H1 (cell line): ENCODE data around the gene LYL1. TPM values are rescaled to one million over a fixed set of nuclear protein-coding genes. Genes with fewer than 3 reads are reported as not detected.

Experiments used
- CTCF ChIA-PET: fragments of 300-600 bp; sonication (Branson Sonifier 250); formaldehyde crosslinking; loops from one replicate; lab custom pipeline; 2021; ENCODE audit not compliant: partially characterized antibody; lab: Charles Lee
- POLR2A ChIA-PET: fragments of 300-600 bp; sonication (Branson Sonifier 250); formaldehyde crosslinking; loops from one replicate; lab custom pipeline; 2021; ENCODE audit warnings: inconsistent platforms; ENCODE audit not compliant: partially characterized antibody; lab: Charles Lee
- DNase-seq, 2 experiments: peaks; one replicate each; pipeline versions ENCODE4 v3.0.0 to v3.0.0-alpha.2; 2010 to 2022; ENCODE audit warnings: low spot score in 2 of 2, low read depth in 1 of 2, mixed read lengths in 1 of 2
- FAIRE-seq: peaks from 2 replicates; lab custom pipeline; 2011; peaks lifted over from hg19 to GRCh38; lab: Jason Lieb, UNC
- H2AFZ ChIP-seq: 2 replicates; pipeline ENCODE4 v1.8.1; 2012; ENCODE audit warnings: low read length, inconsistent platforms
- H2AK5ac ChIP-seq: 2 replicates; pipeline ENCODE4 v1.6.1; 2013; ENCODE audit warnings: low read depth, low read length
- H2BK120ac ChIP-seq: replicated peaks from 2 replicates; pipeline ENCODE3; 2013; ENCODE audit warnings: low read depth, low read length, inconsistent platforms
- H2BK12ac ChIP-seq: 2 replicates; pipeline ENCODE4 v1.6.1; 2013; ENCODE audit warnings: low read depth, low read length
- H2BK15ac ChIP-seq: 2 replicates; pipeline ENCODE4 v1.6.1; 2013; ENCODE audit warnings: low read length
- H2BK20ac ChIP-seq: 2 replicates; pipeline ENCODE4 v1.6.1; 2013; ENCODE audit warnings: low read length
- H2BK5ac ChIP-seq: 2 replicates; pipeline ENCODE4 v1.6.1; 2013; ENCODE audit warnings: low read depth, low read length
- H3K14ac ChIP-seq: 2 replicates; pipeline ENCODE4 v1.6.1; 2013; ENCODE audit warnings: inconsistent platforms; ENCODE audit not compliant: insufficient read length
- H3K18ac ChIP-seq: 2 replicates; pipeline ENCODE4 v1.6.1; 2013; ENCODE audit warnings: low read length; ENCODE audit errors: extremely low read depth
- H3K23ac ChIP-seq: 2 replicates; pipeline ENCODE4 v1.6.1; 2013; ENCODE audit warnings: inconsistent platforms; ENCODE audit not compliant: insufficient read length
- H3K23me2 ChIP-seq: 2 replicates; pipeline ENCODE4 v1.6.1; 2013; ENCODE audit warnings: low read depth, low read length
- H3K27ac ChIP-seq: 2 replicates; pipeline ENCODE4 v1.6.1; 2011; ENCODE audit warnings: low read depth, low read length, inconsistent platforms
- H3K27me3 ChIP-seq, 4 experiments: replicated peaks in 1 of 4; 1 replicate in 1 of 4; 2 replicates in 3 of 4; pipeline versions ENCODE4 v1.6.1 to v1.8.1; 2011 to 2013; ENCODE audit warnings: low read length in 3 of 4, mild to moderate bottlenecking in 3 of 4, inconsistent platforms in 2 of 4, mixed read lengths in 2 of 4, moderate library complexity in 1 of 4; ENCODE audit not compliant: control insufficient read depth in 3 of 4, insufficient read depth in 3 of 4; ENCODE audit errors: extremely low read depth in 1 of 4
- H3K36me3 ChIP-seq, 4 experiments: 2 replicates each; pipeline versions ENCODE4 v1.6.1 to v1.8.1; 2011 to 2013; ENCODE audit warnings: mild to moderate bottlenecking in 4 of 4, low read length in 3 of 4, moderate library complexity in 2 of 4, control low read depth in 1 of 4, inconsistent platforms in 1 of 4; ENCODE audit not compliant: insufficient read depth in 4 of 4, control insufficient read depth in 2 of 4
- H3K4ac ChIP-seq: replicated peaks from 2 replicates; pipeline ENCODE3; 2013; ENCODE audit warnings: low read length, low read depth, mixed read lengths, inconsistent platforms; ENCODE audit not compliant: insufficient read length
- H3K4me1 ChIP-seq, 4 experiments: replicated peaks in 1 of 4; 1 replicate in 1 of 4; 2 replicates in 3 of 4; pipeline versions ENCODE4 v1.6.1 to v1.8.1; 2011 to 2013; ENCODE audit warnings: low read length in 3 of 4, inconsistent platforms in 2 of 4, mixed read lengths in 1 of 4; ENCODE audit not compliant: insufficient read depth in 4 of 4, control insufficient read depth in 3 of 4
- H3K4me2 ChIP-seq, 2 experiments: 2 replicates each; pipeline versions ENCODE4 v1.6.1 to v1.8.1; 2011 to 2013; ENCODE audit warnings: low read depth in 2 of 2, low read length in 2 of 2, control low read depth in 1 of 2, inconsistent platforms in 1 of 2, mild to moderate bottlenecking in 1 of 2; ENCODE audit not compliant: insufficient read depth in 1 of 2
- H3K4me3 ChIP-seq, 4 experiments: fragments of 200-600, 300-600 bp in 1 of 4; sonication (generic), shearing (Covaris generic), sonication (Bioruptor Twin) in 1 of 4; 2 replicates each; pipeline versions ENCODE4 v1.5.1 to v1.8.1; 2011 to 2016; ENCODE audit warnings: low read length in 4 of 4, low read depth in 3 of 4, control low read depth in 2 of 4, inconsistent platforms in 2 of 4, mild to moderate bottlenecking in 2 of 4, mixed read lengths in 1 of 4, moderate library complexity in 1 of 4; ENCODE audit not compliant: insufficient read depth in 2 of 4; ENCODE audit errors: extremely low read depth in 1 of 4
- H3K56ac ChIP-seq: replicated peaks from 2 replicates; pipeline ENCODE3; 2013; ENCODE audit warnings: low read depth, mild to moderate bottlenecking, mixed read lengths, low read length, inconsistent platforms; ENCODE audit not compliant: insufficient read length
- H3K79me1 ChIP-seq: 2 replicates; pipeline ENCODE4 v1.6.1; 2013; ENCODE audit warnings: low read depth, low read length, control low read depth
- H3K79me2 ChIP-seq, 2 experiments: 2 replicates each; pipeline versions ENCODE4 v1.6.1 to v1.8.1; 2012 to 2013; ENCODE audit warnings: low read length in 2 of 2, mild to moderate bottlenecking in 2 of 2, inconsistent platforms in 1 of 2; ENCODE audit not compliant: insufficient read depth in 2 of 2, control insufficient read depth in 1 of 2
- H3K9ac ChIP-seq, 4 experiments: replicated peaks in 1 of 4; 1 replicate in 1 of 4; 2 replicates in 3 of 4; pipeline versions ENCODE4 v1.6.1 to v1.8.1; 2011 to 2013; ENCODE audit warnings: low read depth in 3 of 4, low read length in 3 of 4, control low read depth in 2 of 4, mild to moderate bottlenecking in 2 of 4, moderate library complexity in 2 of 4, inconsistent platforms in 1 of 4; ENCODE audit errors: extremely low read depth in 1 of 4
- H3K9me3 ChIP-seq, 2 experiments: 2 replicates each; pipeline versions ENCODE4 v1.6.1 to v1.8.1; 2012 to 2013; ENCODE audit warnings: mild to moderate bottlenecking in 2 of 2, moderate library complexity in 2 of 2, control low read depth in 1 of 2, inconsistent platforms in 1 of 2, low read depth in 1 of 2, low read length in 1 of 2, mixed read lengths in 1 of 2; ENCODE audit not compliant: insufficient read depth in 2 of 2
- H4K20me1 ChIP-seq, 2 experiments: replicated peaks in 1 of 2; 2 replicates each; pipeline versions ENCODE3 to v1.8.1; 2011 to 2013; ENCODE audit warnings: inconsistent platforms in 2 of 2, low read length in 2 of 2, mild to moderate bottlenecking in 1 of 2; ENCODE audit not compliant: insufficient read depth in 2 of 2, control insufficient read depth in 1 of 2
- H4K5ac ChIP-seq: 2 replicates; pipeline ENCODE4 v1.6.1; 2013; ENCODE audit warnings: low read length, low read depth, mixed read lengths, inconsistent platforms; ENCODE audit not compliant: insufficient read length
- H4K8ac ChIP-seq: 2 replicates; pipeline ENCODE4 v1.8.0; 2013; ENCODE audit warnings: mild to moderate bottlenecking, moderate library complexity, low read length, inconsistent platforms; ENCODE audit not compliant: insufficient read depth; ENCODE audit errors: extremely low read depth
- H4K91ac ChIP-seq: replicated peaks from 2 replicates; pipeline ENCODE3; 2013; ENCODE audit warnings: low read length, mixed read lengths, inconsistent platforms; ENCODE audit not compliant: insufficient read length
- BACH1 ChIP-seq: IDR thresholded peaks from 2 replicates; pipeline ENCODE4 v1.6.1; 2012; ENCODE audit warnings: low read length, improper control_type of control experiment
- BRCA1 ChIP-seq: IDR thresholded peaks from 2 replicates; pipeline ENCODE4 v1.6.1; 2012; ENCODE audit warnings: low read depth, low read length, improper control_type of control experiment
- EGR1 ChIP-seq: IDR thresholded peaks from 2 replicates; pipeline ENCODE4 v1.6.1; 2011; ENCODE audit warnings: low read depth, low read length, borderline replicate concordance
- JUN ChIP-seq: IDR thresholded peaks from 2 replicates; pipeline ENCODE4 v1.6.1; 2011; ENCODE audit warnings: low read depth, mild to moderate bottlenecking, improper control_type of control experiment, low read length
- KDM4A ChIP-seq: IDR thresholded peaks from one replicate; pipeline ENCODE4 v1.7.1; 2012; ENCODE audit warnings: low read depth, mild to moderate bottlenecking, moderate library complexity, low read length, inconsistent platforms; ENCODE audit not compliant: severe bottlenecking
- NANOG ChIP-seq: IDR thresholded peaks from 2 replicates; pipeline ENCODE4 v1.6.1; 2011; ENCODE audit warnings: low read length, low read depth, mild to moderate bottlenecking, inconsistent platforms; ENCODE audit not compliant: insufficient read depth, poor library complexity, severe bottlenecking
- RFX5 ChIP-seq: IDR thresholded peaks from 2 replicates; pipeline ENCODE4 v1.6.1; 2011; ENCODE audit warnings: low read depth, low read length, improper control_type of control experiment, borderline replicate concordance
- RNF2 ChIP-seq: fragments of 200-900, 300-1000 bp; sonication (generic); IDR thresholded peaks from 2 replicates; pipeline ENCODE4 v1.7.1; 2016; ENCODE audit warnings: borderline replicate concordance, low read depth, mild to moderate bottlenecking, antibody characterized with exemption, low read length; ENCODE audit not compliant: poor library complexity, severe bottlenecking; ENCODE audit errors: missing control alignments
- TBP ChIP-seq: IDR thresholded peaks from 2 replicates; pipeline ENCODE4 v1.6.1; 2011; ENCODE audit warnings: low read depth, low read length, improper control_type of control experiment
- WGBS, 2 experiments: shearing (Covaris generic) in 1 of 2; methylation state at CpG; one replicate each; pipeline versions ENCODE4 v1.1.6 to v1.1.7; 2013 to 2015; ENCODE audit warnings: low lambda C conversion rate in 2 of 2, mixed read lengths in 2 of 2, inconsistent platforms in 1 of 2, low coverage in 1 of 2, missing lambda C conversion rate in 1 of 2; ENCODE audit not compliant: insufficient replicate concordance in 2 of 2, insufficient coverage in 1 of 2, insufficient read length in 1 of 2; ENCODE audit errors: extremely low coverage in 1 of 2, missing lambda C conversion rate in 1 of 2; 5-methylcytosine and 5-hydroxymethylcytosine counted together
- polyA plus RNA-seq, 7 experiments: library from polyadenylated mRNA; depleted of rRNA in 3 of 7; stranded (reverse) in 5 of 7; unstranded in 2 of 7; fragments of >200 nt in 5 of 7; fragments of 200-250 nt in 2 of 7; gene quantifications; 1 replicate in 5 of 7; 2 replicates in 1 of 7; 4 replicates in 1 of 7; pipeline versions ENCODE4 v1.2.1 to v1.2.3, GENCODE V29; 2011 to 2013; ENCODE audit warnings: missing spikeins in 2 of 7, mixed read lengths in 2 of 7
- total RNA-seq: library from RNA; stranded (reverse); fragmentation: NEBNext Ultra II Directional; extraction: Animal tissue kit (Norgen Biotek cat#: 25700); gene quantifications from 2 replicates; pipeline ENCODE4 v1.2.1, GENCODE V29; 2021
- TF ChIP-seq, protein P1 (sequence below): IDR thresholded peaks from 2 replicates; pipeline ENCODE4 v1.6.1; 2011; ENCODE audit warnings: low read length, improper control_type of control experiment

LYL1 gene
- total and polyA plus RNA-seq, 2 of the 8 experiments (the other 6 are each of a cell fraction or from before 2014, with no cell fraction given): 0.58 to 0.76 TPM

DNA sequence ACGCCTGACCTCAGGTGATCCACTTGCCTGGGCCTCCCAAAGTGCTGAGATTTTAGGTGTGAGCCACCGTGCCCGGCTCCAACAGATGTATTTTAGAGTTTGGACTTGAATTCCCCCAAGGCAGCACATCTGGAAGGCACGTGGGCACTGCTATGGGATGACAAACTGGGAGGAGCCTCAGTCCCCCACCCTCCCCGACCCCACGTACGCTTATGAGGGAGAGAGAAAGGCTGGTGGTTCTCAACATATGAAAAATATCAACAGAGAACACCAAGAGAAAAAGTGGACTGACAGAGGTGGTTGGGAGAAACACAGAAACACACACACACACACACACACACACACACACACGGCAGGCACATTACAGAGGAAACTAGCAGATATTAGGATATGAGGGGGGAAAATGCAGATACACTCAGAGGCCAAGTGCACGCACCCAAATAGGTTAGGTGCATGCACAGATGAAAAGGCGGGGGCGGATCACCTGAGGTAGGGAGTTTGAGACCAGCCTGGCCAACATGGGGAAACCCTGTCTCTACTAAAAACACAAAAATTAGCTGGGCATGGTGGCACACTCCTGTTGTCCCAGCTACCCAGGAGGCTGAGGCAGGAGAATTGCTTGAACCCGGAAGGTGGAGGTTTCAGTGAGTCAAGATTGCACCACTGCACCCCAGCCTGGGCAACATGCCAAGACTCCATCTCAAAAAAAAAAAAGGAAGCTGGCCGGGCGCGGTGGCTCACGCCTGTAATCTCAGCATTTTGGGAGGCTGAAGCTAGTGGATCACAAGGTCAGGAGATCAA is 44.3 kb upstream of the LYL1 start:
- Histone ChIP-seq H3K27ac (no peak overlapping the region), H2BK12ac (no peak overlapping the region), H2AFZ (no peak overlapping the region), H2BK5ac (no peak overlapping the region), H3K18ac (no peak overlapping the region), H3K79me2 (peaks cover 0 to 19% of the 10 kb centered on the region in 2 experiments; a peak in 1 of 4 replicates), H2BK20ac (no peak overlapping the region), H3K9me3 (no peaks in the 10 kb centered on the region), H3K4ac (no peak overlapping the region), H3K4me1 (peaks cover 0 to 4% (median 0%) of the 10 kb centered on the region in 4 experiments; a peak in 2 of 7 replicates), H3K27me3 (no peaks in the 10 kb centered on the region; a peak in 1 of 7 replicates), H4K5ac (no peak overlapping the region), H3K9ac (no peak overlapping the region), H2BK120ac (no peak overlapping the region), H4K8ac (no peak overlapping the region), H3K79me1 (peaks cover 8% of the 10 kb centered on the region), H4K91ac (no peak overlapping the region), H4K20me1 (peaks cover 0 to 8% of the 10 kb centered on the region in 2 experiments), H3K23ac (no peak overlapping the region), H3K23me2 (peaks cover 11% of the 10 kb centered on the region; the same call in 1 of the 2 replicates), H2AK5ac (no peak overlapping the region), H2BK15ac (no peak overlapping the region), H3K36me3 (peaks cover 0 to 13% (median 5%) of the 10 kb centered on the region in 4 experiments; a peak in 3 of 8 replicates), H3K4me3 (no peak overlapping the region), H3K4me2 (no peak overlapping the region), H3K14ac (no peak overlapping the region), H3K56ac (no peak overlapping the region)
- CTCF ChIA-PET: interaction anchor here (0.6 to 1.5 kb wide), 6 partner anchors 15 to 896 kb away, joined by 3 to 4 read pairs (median 4); no protein-coding TSS in a partner anchor
- no peak for DNase-seq
- no peak for FAIRE-seq
- POLR2A ChIA-PET: interaction anchor here (0.7 to 1.8 kb wide), 6 partner anchors 9 to 27 kb away, joined by 3 to 7 read pairs (median 3); no protein-coding TSS in a partner anchor
- WGBS, 2 experiments: 92% methylated on average over 11 of the region's 16 CpGs; no CpG with 5 or more reads in 1 of the 2 experiments
- TF ChIP-seq NANOG (no peak), BACH1 (no peak), RFX5 (no peak), KDM4A (no peak), RNF2 (no peak), BRCA1 (no peak), EGR1 (no peak), TBP (no peak), JUN (no peak)
- TF ChIP-seq, protein P1, sequence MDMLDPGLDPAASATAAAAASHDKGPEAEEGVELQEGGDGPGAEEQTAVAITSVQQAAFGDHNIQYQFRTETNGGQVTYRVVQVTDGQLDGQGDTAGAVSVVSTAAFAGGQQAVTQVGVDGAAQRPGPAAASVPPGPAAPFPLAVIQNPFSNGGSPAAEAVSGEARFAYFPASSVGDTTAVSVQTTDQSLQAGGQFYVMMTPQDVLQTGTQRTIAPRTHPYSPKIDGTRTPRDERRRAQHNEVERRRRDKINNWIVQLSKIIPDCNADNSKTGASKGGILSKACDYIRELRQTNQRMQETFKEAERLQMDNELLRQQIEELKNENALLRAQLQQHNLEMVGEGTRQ: no peak
